NT2/D1 (cell line): ENCODE measurements around the gene ABCB8.

Experiments
- DNase-seq: peaks from one replicate; pipeline ENCODE4 v3.0.0-alpha.2; 2011; ENCODE audit warnings: low read depth, low spot score
- H3K27me3 ChIP-seq: 2 replicates; pipeline ENCODE4 v1.6.0; 2011; ENCODE audit warnings: mild to moderate bottlenecking; ENCODE audit not compliant: insufficient read length, insufficient read depth
- H3K36me3 ChIP-seq: 2 replicates; pipeline ENCODE4 v1.6.1; 2011; ENCODE audit warnings: mild to moderate bottlenecking, low read length, mixed read lengths; ENCODE audit not compliant: insufficient read depth, insufficient read length
- H3K4me1 ChIP-seq: 2 replicates; pipeline ENCODE4 v1.5.1; 2011; ENCODE audit not compliant: insufficient read depth, insufficient read length
- H3K4me3 ChIP-seq: 2 replicates; pipeline ENCODE4 v1.5.1; 2011; ENCODE audit warnings: low read depth; ENCODE audit not compliant: insufficient read length
- H3K9ac ChIP-seq: 2 replicates; pipeline ENCODE4 v1.6.0; 2011; ENCODE audit warnings: low read depth; ENCODE audit not compliant: insufficient read length
- H3K9me3 ChIP-seq: 2 replicates; pipeline ENCODE4 v1.5.1; 2011; ENCODE audit warnings: mild to moderate bottlenecking, low read length; ENCODE audit not compliant: insufficient read depth
- SUZ12 ChIP-seq: IDR thresholded peaks from 2 replicates; pipeline ENCODE4 v1.6.1; 2011; ENCODE audit not compliant: insufficient read length, insufficient read depth; ENCODE audit errors: extremely low read depth
- YY1 ChIP-seq: IDR thresholded peaks from 2 replicates; pipeline ENCODE4 v1.6.1; 2011; ENCODE audit not compliant: insufficient read length, insufficient read depth
- ZNF274 ChIP-seq: IDR thresholded peaks from 2 replicates; pipeline ENCODE4 v1.6.1; 2011; ENCODE audit warnings: mild to moderate bottlenecking, low read depth, low read length

ABCB8 gene

GRCh38 chr7:151016942-151017341 lies 11.3 kb upstream of the ABCB8 start:
- DNase-seq = no peak
- TF ChIP-seq SUZ12 (no peak), ZNF274 (no peak), YY1 (no peak)
- Histone ChIP-seq H3K27me3 (peaks cover 3% of the 10 kb centered on the region), H3K36me3 (peaks cover 12% of the 10 kb centered on the region), H3K4me3 (no peak overlapping the region), H3K9me3 (no peaks in the 10 kb centered on the region), H3K9ac (no peak overlapping the region), H3K4me1 (peaks cover 33% of the 10 kb centered on the region)

DNA sequence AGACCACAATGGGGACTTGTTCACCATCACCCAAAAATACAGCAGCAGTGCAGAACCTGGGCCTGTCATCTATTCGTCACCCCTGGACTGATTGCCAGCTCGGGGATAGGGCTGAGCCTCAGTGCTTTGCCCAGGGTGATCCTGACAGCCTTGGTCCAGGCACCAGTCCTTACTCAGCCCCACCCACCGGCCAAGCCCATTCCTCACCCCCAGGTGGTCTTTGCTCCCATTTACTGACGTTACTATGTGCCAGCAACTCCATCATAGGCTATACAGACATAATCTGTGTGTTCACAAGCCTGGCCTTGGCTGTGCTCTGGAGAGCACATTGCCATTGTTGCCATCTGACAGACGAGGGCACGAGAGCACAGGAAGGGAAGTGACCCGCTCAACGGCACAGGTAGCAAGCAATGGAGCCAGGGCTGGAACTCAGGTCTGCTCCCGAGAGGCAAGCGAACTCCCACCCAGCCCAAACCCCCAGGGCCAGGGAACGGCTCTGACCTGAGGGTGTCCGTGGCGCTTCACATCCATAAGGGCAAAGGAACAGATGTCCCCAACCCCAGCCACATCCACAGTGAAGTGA lies 10.8 kb upstream of the ABCB8 start:
- Histone ChIP-seq H3K9me3 (no peaks in the 10 kb centered on the region), H3K27me3 (peaks cover 3% of the 10 kb centered on the region), H3K36me3 (peaks cover 12% of the 10 kb centered on the region), H3K4me1 (peaks cover 31% of the 10 kb centered on the region), H3K4me3 (peak overlapping the region; percentile 44), H3K9ac (peak overlapping the region; percentile 82)
- DNase-seq = no peak
- TF ChIP-seq SUZ12 (no peak), YY1 (no peak), ZNF274 (no peak)

DNA sequence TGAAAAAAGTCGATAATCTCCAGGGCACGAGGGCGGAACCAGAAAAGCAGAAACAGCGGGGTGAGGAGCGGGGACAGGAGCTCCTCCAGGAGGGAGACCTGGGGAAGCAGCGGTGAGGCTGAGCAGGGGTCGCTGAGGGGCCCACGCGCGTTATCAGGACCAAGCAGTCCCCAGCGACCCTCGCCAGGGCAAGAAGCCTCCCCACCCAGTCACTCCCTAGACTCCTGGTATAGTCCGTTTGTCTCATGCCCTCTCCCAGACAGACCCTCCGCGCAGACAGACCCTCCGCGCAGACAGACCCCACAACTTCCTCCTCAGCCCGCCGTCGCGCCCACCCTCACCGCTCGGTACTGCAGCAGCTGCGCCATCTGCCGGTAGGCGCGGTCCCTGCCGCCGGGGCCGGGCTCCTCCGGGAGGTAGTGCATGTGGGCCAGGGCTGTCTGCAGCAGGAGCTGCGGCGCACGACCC lies 10.3 kb upstream of the ABCB8 start:
- peaks cover 12% of the 10 kb centered on the region for H3K36me3 ChIP-seq
- peak overlapping the region; percentile 44 for H3K4me3 ChIP-seq
- TF ChIP-seq SUZ12 = no peak
- no peak for TF ChIP-seq ZNF274
- TF ChIP-seq YY1 = no peak
- peak; percentile 76 for DNase-seq
- peak overlapping the region; percentile 82 for H3K9ac ChIP-seq
- H3K9me3 ChIP-seq = no peaks in the 10 kb centered on the region
- peaks cover 28% of the 10 kb centered on the region for H3K4me1 ChIP-seq
- H3K27me3 ChIP-seq = peaks cover 3% of the 10 kb centered on the region

DNA sequence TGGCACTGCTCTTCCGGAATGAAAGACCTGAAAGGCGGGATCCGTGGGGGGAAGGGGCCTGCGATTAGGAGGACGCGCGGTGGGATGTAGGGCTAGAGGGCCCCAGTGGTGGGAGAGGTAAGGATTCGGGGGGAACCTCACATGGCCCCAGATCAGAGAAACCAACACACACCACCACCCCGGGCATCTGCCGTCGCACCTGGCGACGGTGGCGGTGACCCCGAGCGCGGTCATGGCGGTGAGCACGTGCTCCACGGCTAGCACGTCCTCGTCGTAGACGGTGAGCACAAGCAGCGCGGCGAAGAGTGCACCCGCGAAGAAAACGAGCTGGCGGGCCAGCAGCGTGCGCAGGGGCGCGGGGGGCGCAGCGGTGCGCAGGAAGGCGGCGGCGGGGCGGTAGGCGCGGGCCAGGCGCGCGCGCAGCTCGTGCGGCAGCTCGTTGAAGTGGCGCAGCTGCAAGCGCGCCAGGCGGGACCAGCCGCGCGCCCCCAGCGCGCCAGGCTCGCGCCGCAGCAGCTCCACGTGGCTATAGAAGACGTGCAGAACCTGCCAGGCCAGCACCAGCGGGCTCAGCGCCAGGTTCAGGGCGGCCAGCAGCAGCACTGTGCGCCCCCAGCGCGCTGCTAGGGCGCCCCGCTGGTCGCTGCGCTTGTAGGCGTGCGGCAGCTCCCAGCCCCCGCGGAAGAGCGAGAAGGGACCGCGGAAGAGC lies 9.7 kb upstream of the ABCB8 start:
- no peak for DNase-seq
- Histone ChIP-seq H3K27me3 (peaks cover 3% of the 10 kb centered on the region), H3K36me3 (peaks cover 12% of the 10 kb centered on the region), H3K9ac (peak overlapping the region; percentile 32), H3K9me3 (no peaks in the 10 kb centered on the region), H3K4me1 (peaks cover 31% of the 10 kb centered on the region), H3K4me3 (peak overlapping the region; percentile 0)
- TF ChIP-seq SUZ12 (no peak), YY1 (no peak), ZNF274 (no peak)

- Histone ChIP-seq H3K36me3 (peaks cover 9% of the 10 kb centered on the region), H3K4me1 (peaks cover 32% of the 10 kb centered on the region), H3K9me3 (no peaks in the 10 kb centered on the region), H3K27me3 (peaks cover 3% of the 10 kb centered on the region), H3K4me3 (no peak overlapping the region), H3K9ac (peak overlapping the region; percentile 42)
- no peak for TF ChIP-seq YY1
- no peak for TF ChIP-seq SUZ12
- no peak for TF ChIP-seq ZNF274
- no peak for DNase-seq
These were observed 9.2 kb upstream of the ABCB8 start for GRCh38 chr7:151019130-151019447.

DNA sequence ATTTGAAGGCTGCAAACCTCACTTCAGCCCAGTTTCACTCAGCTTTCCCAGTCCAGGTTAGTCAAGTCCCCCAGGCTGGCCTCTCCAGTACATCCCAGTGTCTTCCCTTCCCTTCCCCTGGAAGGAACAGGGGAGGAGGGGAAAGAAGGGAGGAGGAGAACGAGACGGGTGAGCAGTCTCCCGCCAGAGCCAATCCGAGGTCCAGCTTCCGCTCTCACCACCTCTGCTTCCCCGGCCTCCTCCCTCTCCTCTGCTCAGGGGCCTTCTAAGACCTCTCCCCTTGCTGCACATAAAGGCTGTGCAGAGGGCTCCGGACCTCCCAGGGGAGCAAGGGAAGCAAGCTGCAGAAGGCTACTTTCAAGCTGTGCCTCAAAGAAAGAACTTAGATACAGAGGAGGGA lies 8.0 kb upstream of the ABCB8 start:
- H3K9ac ChIP-seq = peak overlapping the region; percentile 29
- no peak for DNase-seq
- no peak for TF ChIP-seq ZNF274
- no peak for TF ChIP-seq SUZ12
- TF ChIP-seq YY1 = no peak
- H3K4me1 ChIP-seq = peaks cover 34% of the 10 kb centered on the region
- H3K4me3 ChIP-seq = no peak overlapping the region
- H3K9me3 ChIP-seq = no peaks in the 10 kb centered on the region
- peaks cover 3% of the 10 kb centered on the region for H3K27me3 ChIP-seq
- H3K36me3 ChIP-seq = peaks cover 2% of the 10 kb centered on the region

DNA sequence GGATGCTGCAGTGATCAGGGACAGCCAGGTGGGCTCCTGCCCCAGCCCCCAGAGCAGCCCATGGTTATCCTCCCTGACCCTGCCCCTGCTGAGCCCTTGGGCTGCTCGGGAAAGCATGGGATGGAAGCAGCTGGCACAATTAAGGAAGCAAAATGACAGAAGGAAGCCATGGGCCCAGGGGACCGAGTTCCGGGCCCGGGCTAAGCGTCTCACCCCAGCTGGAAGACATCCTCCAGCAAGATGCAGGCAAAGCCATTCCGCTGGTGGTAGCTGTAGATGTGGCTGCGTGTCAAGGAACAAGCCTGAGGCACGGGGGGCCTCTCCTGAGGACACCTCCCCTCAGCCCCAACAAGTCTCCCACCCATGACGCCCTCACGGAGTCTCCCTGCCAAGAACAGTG lies 5.0 kb upstream of the ABCB8 start:
- TF ChIP-seq YY1 (no peak), ZNF274 (no peak), SUZ12 (no peak)
- no peak for DNase-seq

More for the DNA sequence above, 5.0 kb upstream of the ABCB8 start:
- Histone ChIP-seq H3K9ac (no peak overlapping the region), H3K27me3 (no peaks in the 10 kb centered on the region), H3K4me3 (no peak overlapping the region), H3K36me3 (no peaks in the 10 kb centered on the region), H3K9me3 (no peaks in the 10 kb centered on the region), H3K4me1 (peaks cover 30% of the 10 kb centered on the region)
